ENCODE results near the gene CCDC160. TPM values are rescaled to one million over a fixed set of nuclear protein-coding genes. Genes with fewer than 3 reads are reported as not detected.

CCDC160 gene
- total RNA-seq, 1 donor from 2014 or later, result under 0.01 TPM

DNA sequence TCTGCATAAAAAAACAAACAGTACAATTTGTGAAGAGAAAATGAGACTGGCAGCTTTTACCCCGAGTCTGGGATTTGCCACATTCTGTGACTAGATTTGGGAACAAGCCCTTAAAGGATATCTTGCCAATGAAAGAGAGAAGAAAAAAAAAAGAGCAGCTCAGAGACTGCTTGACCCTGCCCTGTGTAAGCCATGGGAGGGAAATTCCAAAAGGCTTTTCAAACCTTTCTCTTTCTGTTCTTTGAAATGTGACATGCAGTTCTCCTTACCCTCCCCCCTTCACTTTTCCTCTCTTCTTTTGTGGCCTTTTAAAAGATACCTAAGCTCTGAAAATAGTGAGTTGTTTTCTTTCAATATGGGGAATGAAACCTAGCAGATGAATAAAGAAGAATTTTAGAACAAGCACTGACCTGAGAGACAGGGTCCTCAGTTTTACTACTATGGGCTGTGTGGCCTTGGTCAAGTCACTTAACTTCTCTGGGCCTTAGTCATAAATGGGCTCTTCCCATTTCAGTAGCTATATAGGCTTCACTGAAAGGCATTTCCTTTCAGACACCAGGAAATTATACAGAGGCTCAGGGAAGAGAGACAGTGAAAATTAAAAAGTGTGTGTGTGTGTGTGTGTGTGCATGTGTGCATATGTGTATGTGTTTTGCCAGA is 5.1 kb downstream of the CCDC160 start:
- Histone ChIP-seq H3K36me3 (ENCODE audit: control insufficient read depth in 3 of 3, insufficient read depth in 3 of 3, low read length in 3 of 3) (no peaks in the 10 kb centered on the region), H3K4me3 (ENCODE audit: low read length in 3 of 3) (no peak overlapping the region), H3K27me3 (ENCODE audit: control insufficient read depth in 3 of 3, insufficient read depth in 3 of 3, low read length in 3 of 3) (no peaks in the 10 kb centered on the region), H3K9me3 (ENCODE audit: control insufficient read depth in 3 of 3, low read length in 3 of 3) (no peaks in the 10 kb centered on the region), H3K9ac (ENCODE audit: low read depth in 1 of 3, low read length in 3 of 3) (no peak overlapping the region), H3K4me1 (ENCODE audit: control insufficient read depth in 3 of 3, insufficient read depth in 3 of 3, low read length in 3 of 3) (peaks cover 0 to 2% (median 0%) of the 10 kb centered on the region in 3 donors), H3K27ac (ENCODE audit: low read depth, low read length) (no peak overlapping the region)

DNA sequence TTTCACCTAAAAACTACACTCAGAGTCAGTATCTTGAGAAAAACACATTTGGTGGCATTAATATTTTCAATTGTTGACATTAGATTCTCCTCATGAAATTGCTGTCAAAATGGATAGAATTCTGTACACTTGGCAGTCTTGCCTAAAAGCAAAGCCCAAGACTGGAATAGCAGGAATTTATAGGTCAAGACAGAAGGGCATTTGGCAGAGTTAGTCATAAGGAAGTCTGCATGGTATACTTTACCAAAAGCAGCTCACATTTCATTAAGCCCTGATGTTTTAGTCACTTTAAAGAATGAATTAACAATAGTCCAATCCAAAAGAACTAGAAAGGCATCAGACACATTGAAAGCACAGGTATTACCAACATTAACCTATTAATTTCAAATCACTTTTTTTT is 7.1 kb downstream of the CCDC160 start:
- H3K9me3 ChIP-seq (ENCODE audit: control insufficient read depth in 3 of 3, low read length in 3 of 3), result no peaks in the 10 kb centered on the region
- peaks cover 0 to 5% (median 0%) of the 10 kb centered on the region in 3 donors for H3K27me3 ChIP-seq (ENCODE audit: control insufficient read depth in 3 of 3, insufficient read depth in 3 of 3, low read length in 3 of 3)
- H3K9ac ChIP-seq (ENCODE audit: low read depth in 1 of 3, low read length in 3 of 3), result no peak overlapping the region
- H3K36me3 ChIP-seq (ENCODE audit: control insufficient read depth in 3 of 3, insufficient read depth in 3 of 3, low read length in 3 of 3), result no peaks in the 10 kb centered on the region
- no peaks in the 10 kb centered on the region for H3K4me1 ChIP-seq (ENCODE audit: control insufficient read depth in 3 of 3, insufficient read depth in 3 of 3, low read length in 3 of 3)
- H3K27ac ChIP-seq (ENCODE audit: low read depth, low read length), result no peak overlapping the region
- H3K4me3 ChIP-seq (ENCODE audit: low read length in 3 of 3), result no peak overlapping the region

DNA sequence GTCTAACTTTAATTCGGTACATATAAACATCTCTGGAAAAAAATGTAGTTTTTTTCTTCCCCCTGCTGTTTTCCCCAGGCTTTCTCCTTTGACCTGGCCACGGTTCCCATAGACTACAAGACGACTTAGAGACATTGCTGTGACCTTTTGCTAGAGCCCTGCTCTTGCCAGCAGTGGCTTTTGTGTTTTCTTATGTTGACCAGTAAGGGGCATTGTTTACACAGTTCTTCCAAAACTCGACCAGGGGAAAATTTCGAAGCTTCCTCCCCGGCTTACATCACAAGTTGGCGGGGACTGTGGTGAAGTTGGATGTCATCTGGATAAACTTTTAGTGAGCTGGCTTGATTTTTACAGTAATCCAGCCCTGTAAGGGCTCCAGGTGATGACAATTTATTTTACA is 9.3 kb downstream of the CCDC160 start:
- H3K27me3 ChIP-seq (ENCODE audit: control insufficient read depth in 3 of 3, insufficient read depth in 3 of 3, low read length in 3 of 3), result peaks cover 0 to 5% (median 0%) of the 10 kb centered on the region in 3 donors
- no peak overlapping the region for H3K4me3 ChIP-seq (ENCODE audit: low read length in 3 of 3)
- H3K27ac ChIP-seq (ENCODE audit: low read depth, low read length), result no peak overlapping the region
- no peak overlapping the region for H3K9ac ChIP-seq (ENCODE audit: low read depth in 1 of 3, low read length in 3 of 3)
- no peaks in the 10 kb centered on the region for H3K9me3 ChIP-seq (ENCODE audit: control insufficient read depth in 3 of 3, low read length in 3 of 3)
- H3K4me1 ChIP-seq (ENCODE audit: control insufficient read depth in 3 of 3, insufficient read depth in 3 of 3, low read length in 3 of 3), result no peaks in the 10 kb centered on the region
- no peaks in the 10 kb centered on the region for H3K36me3 ChIP-seq (ENCODE audit: control insufficient read depth in 3 of 3, insufficient read depth in 3 of 3, low read length in 3 of 3)

DNA sequence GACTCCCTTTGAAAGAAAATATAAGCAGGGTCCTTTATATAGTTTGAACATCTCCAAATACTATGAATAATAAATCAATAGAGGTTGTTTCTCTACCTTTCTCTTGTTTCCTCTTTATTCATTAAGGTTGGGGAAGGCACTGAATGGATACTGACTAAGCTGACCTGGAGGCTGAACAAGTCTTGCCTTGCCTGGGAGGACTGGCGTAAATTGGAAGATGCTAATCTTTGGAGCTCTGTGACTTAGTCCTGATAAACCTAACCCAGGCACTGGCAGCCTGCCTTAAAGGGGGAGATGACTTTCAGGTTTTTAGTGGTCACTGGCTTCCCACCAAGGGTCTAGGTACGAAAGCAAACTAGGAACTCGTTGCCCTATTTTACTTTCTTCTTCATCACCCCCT is 10.5 kb downstream of the CCDC160 start:
- Histone ChIP-seq H3K4me1 (ENCODE audit: control insufficient read depth in 3 of 3, insufficient read depth in 3 of 3, low read length in 3 of 3) (no peaks in the 10 kb centered on the region), H3K27ac (ENCODE audit: low read depth, low read length) (no peak overlapping the region), H3K36me3 (ENCODE audit: control insufficient read depth in 3 of 3, insufficient read depth in 3 of 3, low read length in 3 of 3) (no peaks in the 10 kb centered on the region), H3K4me3 (ENCODE audit: low read length in 3 of 3) (no peak overlapping the region), H3K9me3 (ENCODE audit: control insufficient read depth in 3 of 3, low read length in 3 of 3) (no peaks in the 10 kb centered on the region), H3K27me3 (ENCODE audit: control insufficient read depth in 3 of 3, insufficient read depth in 3 of 3, low read length in 3 of 3) (peaks cover 0 to 5% (median 0%) of the 10 kb centered on the region in 3 donors), H3K9ac (ENCODE audit: low read depth in 1 of 3, low read length in 3 of 3) (no peak overlapping the region)

DNA sequence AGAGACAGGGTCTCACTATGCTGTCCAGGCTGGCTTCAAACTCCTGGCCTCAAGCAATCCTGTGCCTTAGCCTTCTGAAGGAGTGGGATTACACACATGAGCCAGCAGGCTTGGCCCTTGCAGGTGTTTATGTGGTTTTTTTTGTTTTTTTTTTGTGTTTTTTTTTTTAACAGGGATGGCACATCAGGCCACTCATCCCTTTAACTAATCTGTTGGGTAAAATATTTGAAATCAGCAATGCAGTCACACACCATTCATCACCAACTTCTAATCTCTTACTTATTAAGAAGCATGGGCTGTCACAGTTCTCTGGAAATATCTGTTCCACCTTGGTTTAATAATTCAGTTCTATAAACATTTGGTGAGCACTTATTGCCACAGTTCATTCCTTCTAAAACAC is 12.3 kb downstream of the CCDC160 start:
- H3K27me3 ChIP-seq (ENCODE audit: control insufficient read depth in 3 of 3, insufficient read depth in 3 of 3, low read length in 3 of 3), result peaks cover 0 to 5% (median 0%) of the 10 kb centered on the region in 3 donors
- no peaks in the 10 kb centered on the region for H3K36me3 ChIP-seq (ENCODE audit: control insufficient read depth in 3 of 3, insufficient read depth in 3 of 3, low read length in 3 of 3)
- no peak overlapping the region for H3K4me3 ChIP-seq (ENCODE audit: low read length in 3 of 3)
- H3K4me1 ChIP-seq (ENCODE audit: control insufficient read depth in 3 of 3, insufficient read depth in 3 of 3, low read length in 3 of 3), result no peaks in the 10 kb centered on the region
- H3K27ac ChIP-seq (ENCODE audit: low read depth, low read length), result no peak overlapping the region
- no peak overlapping the region for H3K9ac ChIP-seq (ENCODE audit: low read depth in 1 of 3, low read length in 3 of 3)
- H3K9me3 ChIP-seq (ENCODE audit: control insufficient read depth in 3 of 3, low read length in 3 of 3), result no peaks in the 10 kb centered on the region

DNA sequence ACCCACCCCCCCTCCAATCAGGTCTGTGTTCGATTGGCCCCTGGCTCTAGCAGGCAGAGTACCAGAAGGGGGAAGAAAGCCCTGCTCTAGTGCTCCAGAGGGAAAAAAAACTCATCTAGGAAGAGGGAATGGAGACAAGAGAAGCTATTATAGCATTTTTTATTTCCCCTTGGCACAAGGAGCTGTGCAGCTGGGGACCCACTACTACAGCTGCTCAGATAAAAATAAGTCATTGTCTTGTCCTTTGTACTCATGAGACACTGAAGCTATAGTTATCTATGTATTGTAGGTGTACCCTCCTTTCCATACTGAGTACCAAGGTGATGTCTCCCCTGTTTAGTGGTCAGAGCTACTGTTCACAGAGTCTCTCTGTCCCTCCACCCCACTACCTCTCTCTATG is 14.3 kb downstream of the CCDC160 start:
- no peak overlapping the region for H3K27ac ChIP-seq (ENCODE audit: low read depth, low read length)
- H3K4me3 ChIP-seq (ENCODE audit: low read length in 3 of 3), result no peak overlapping the region

DNA sequence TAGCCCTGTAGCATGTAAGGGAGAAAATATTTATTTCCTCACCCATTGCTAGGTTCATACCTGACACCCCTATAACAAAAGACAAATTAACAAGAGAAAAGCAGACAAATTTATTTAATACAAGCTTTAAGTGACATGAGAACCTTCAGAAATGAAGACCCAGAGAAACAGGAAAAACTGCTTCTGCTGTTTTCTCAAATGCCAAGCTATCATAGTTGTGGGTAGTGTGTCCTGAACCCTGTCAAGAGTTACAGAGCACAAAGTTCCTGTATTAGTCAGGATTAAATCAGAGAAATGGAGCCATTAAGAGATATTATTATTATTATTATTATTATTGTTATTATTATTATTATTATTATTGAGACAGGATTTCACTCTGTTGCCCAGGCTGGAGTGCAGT is 17.5 kb downstream of the CCDC160 start:
- Histone ChIP-seq H3K27me3 (ENCODE audit: control insufficient read depth in 3 of 3, insufficient read depth in 3 of 3, low read length in 3 of 3) (no peaks in the 10 kb centered on the region), H3K4me3 (ENCODE audit: low read length in 3 of 3) (no peak overlapping the region), H3K9me3 (ENCODE audit: control insufficient read depth in 3 of 3, low read length in 3 of 3) (no peaks in the 10 kb centered on the region), H3K9ac (ENCODE audit: low read depth in 1 of 3, low read length in 3 of 3) (no peak overlapping the region), H3K4me1 (ENCODE audit: control insufficient read depth in 3 of 3, insufficient read depth in 3 of 3, low read length in 3 of 3) (no peaks in the 10 kb centered on the region), H3K27ac (ENCODE audit: low read depth, low read length) (no peak overlapping the region), H3K36me3 (ENCODE audit: control insufficient read depth in 3 of 3, insufficient read depth in 3 of 3, low read length in 3 of 3) (no peaks in the 10 kb centered on the region)

More for the DNA sequence above, 14.3 kb downstream of the CCDC160 start:
- Histone ChIP-seq H3K4me1 (ENCODE audit: control insufficient read depth in 3 of 3, insufficient read depth in 3 of 3, low read length in 3 of 3) (no peaks in the 10 kb centered on the region), H3K9ac (ENCODE audit: low read depth in 1 of 3, low read length in 3 of 3) (no peak overlapping the region), H3K36me3 (ENCODE audit: control insufficient read depth in 3 of 3, insufficient read depth in 3 of 3, low read length in 3 of 3) (no peaks in the 10 kb centered on the region), H3K9me3 (ENCODE audit: control insufficient read depth in 3 of 3, low read length in 3 of 3) (no peaks in the 10 kb centered on the region), H3K27me3 (ENCODE audit: control insufficient read depth in 3 of 3, insufficient read depth in 3 of 3, low read length in 3 of 3) (peaks cover 0 to 5% (median 0%) of the 10 kb centered on the region in 3 donors)

DNA sequence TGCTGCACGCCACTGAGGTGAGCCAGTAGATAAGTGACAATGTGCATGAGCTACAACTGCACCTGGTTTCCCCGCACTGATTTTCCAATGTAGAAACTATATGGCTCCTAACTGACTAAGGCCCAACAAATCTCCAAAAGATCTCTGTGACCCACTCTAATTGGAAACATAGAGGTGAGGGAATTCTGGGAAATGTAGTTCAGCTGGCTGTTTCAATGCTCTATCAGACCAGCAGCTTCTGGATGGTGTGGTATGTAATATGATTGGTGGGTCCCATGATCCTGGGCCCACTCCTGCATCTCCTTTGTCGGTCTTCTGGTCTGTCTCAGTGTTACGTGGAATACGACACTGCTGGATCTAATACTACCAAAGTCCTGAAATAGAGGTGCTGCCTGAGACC is 18.6 kb downstream of the CCDC160 start:
- no peak overlapping the region for H3K9ac ChIP-seq (ENCODE audit: low read depth in 1 of 3, low read length in 3 of 3)
- no peaks in the 10 kb centered on the region for H3K36me3 ChIP-seq (ENCODE audit: control insufficient read depth in 3 of 3, insufficient read depth in 3 of 3, low read length in 3 of 3)
- no peaks in the 10 kb centered on the region for H3K27me3 ChIP-seq (ENCODE audit: control insufficient read depth in 3 of 3, insufficient read depth in 3 of 3, low read length in 3 of 3)
- H3K9me3 ChIP-seq (ENCODE audit: control insufficient read depth in 3 of 3, low read length in 3 of 3), result no peaks in the 10 kb centered on the region
- H3K4me1 ChIP-seq (ENCODE audit: control insufficient read depth in 3 of 3, insufficient read depth in 3 of 3, low read length in 3 of 3), result no peaks in the 10 kb centered on the region
- H3K4me3 ChIP-seq (ENCODE audit: low read length in 3 of 3), result no peak overlapping the region
- no peak overlapping the region for H3K27ac ChIP-seq (ENCODE audit: low read depth, low read length)

DNA sequence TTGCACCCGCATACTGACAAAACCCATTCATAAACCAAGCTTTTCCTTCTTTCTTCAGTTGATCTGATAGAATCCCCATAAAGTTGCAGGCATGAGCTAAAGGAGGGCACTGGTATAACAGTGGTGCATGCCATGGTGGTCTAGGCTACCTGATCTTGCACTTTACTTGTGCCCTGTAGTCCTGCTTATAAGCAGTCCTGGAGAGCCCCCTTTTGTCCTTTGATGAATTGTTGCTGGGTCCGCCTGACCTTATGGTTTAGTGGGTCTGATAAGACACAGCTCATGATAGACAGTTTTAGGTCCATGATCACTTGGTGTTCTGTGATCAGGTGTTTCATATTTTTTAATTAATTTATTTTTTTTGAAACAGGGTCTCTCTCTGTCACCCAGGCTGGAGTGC is 19.7 kb downstream of the CCDC160 start:
- Histone ChIP-seq H3K4me1 (ENCODE audit: control insufficient read depth in 3 of 3, insufficient read depth in 3 of 3, low read length in 3 of 3) (no peaks in the 10 kb centered on the region), H3K4me3 (ENCODE audit: low read length in 3 of 3) (no peak overlapping the region), H3K9me3 (ENCODE audit: control insufficient read depth in 3 of 3, low read length in 3 of 3) (no peaks in the 10 kb centered on the region), H3K27me3 (ENCODE audit: control insufficient read depth in 3 of 3, insufficient read depth in 3 of 3, low read length in 3 of 3) (no peaks in the 10 kb centered on the region), H3K36me3 (ENCODE audit: control insufficient read depth in 3 of 3, insufficient read depth in 3 of 3, low read length in 3 of 3) (no peaks in the 10 kb centered on the region), H3K27ac (ENCODE audit: low read depth, low read length) (no peak overlapping the region), H3K9ac (ENCODE audit: low read depth in 1 of 3, low read length in 3 of 3) (no peak overlapping the region)

DNA sequence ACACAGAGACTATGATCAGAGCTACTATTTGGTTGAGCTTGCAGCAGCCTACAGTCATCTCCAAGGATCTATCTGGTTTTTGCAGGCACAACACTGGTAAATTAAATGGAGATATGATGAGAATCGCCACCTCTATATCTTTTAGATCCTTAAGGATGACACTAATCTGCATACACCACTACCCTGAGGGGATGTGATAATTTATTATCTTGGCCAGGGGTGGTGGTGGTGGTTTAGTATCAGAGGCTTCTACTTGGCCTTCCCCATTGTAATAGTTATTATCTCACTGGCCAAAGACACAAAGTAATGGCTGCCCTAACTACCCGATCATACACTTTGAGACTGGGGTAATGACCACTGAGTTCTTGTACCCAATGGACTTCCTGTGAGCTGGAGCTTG is 21.2 kb downstream of the CCDC160 start:
- H3K9me3 ChIP-seq (ENCODE audit: control insufficient read depth in 3 of 3, low read length in 3 of 3), result no peaks in the 10 kb centered on the region
- no peak overlapping the region for H3K4me3 ChIP-seq (ENCODE audit: low read length in 3 of 3)
- no peaks in the 10 kb centered on the region for H3K36me3 ChIP-seq (ENCODE audit: control insufficient read depth in 3 of 3, insufficient read depth in 3 of 3, low read length in 3 of 3)

More for the DNA sequence above, 21.2 kb downstream of the CCDC160 start:
- H3K27me3 ChIP-seq (ENCODE audit: control insufficient read depth in 3 of 3, insufficient read depth in 3 of 3, low read length in 3 of 3), result no peaks in the 10 kb centered on the region
- H3K4me1 ChIP-seq (ENCODE audit: control insufficient read depth in 3 of 3, insufficient read depth in 3 of 3, low read length in 3 of 3), result no peaks in the 10 kb centered on the region
- no peak overlapping the region for H3K9ac ChIP-seq (ENCODE audit: low read depth in 1 of 3, low read length in 3 of 3)
- no peak overlapping the region for H3K27ac ChIP-seq (ENCODE audit: low read depth, low read length)

Measured in skeletal muscle tissue (tissue), 4 donors.